Activated CD8-positive, alpha-beta memory T cell treated with anti-CD3 and anti-CD28 coated beads, Interleukin-2, amount 50 U/mL, for 1 hour (primary cell): ENCODE measurements around the gene OTUB1.

Experiments used
- DNase-seq: peaks from one replicate; pipeline ENCODE4 v3.0.0-alpha.2; 2020; ENCODE audit errors: extremely low read depth

OTUB1 gene

DNA sequence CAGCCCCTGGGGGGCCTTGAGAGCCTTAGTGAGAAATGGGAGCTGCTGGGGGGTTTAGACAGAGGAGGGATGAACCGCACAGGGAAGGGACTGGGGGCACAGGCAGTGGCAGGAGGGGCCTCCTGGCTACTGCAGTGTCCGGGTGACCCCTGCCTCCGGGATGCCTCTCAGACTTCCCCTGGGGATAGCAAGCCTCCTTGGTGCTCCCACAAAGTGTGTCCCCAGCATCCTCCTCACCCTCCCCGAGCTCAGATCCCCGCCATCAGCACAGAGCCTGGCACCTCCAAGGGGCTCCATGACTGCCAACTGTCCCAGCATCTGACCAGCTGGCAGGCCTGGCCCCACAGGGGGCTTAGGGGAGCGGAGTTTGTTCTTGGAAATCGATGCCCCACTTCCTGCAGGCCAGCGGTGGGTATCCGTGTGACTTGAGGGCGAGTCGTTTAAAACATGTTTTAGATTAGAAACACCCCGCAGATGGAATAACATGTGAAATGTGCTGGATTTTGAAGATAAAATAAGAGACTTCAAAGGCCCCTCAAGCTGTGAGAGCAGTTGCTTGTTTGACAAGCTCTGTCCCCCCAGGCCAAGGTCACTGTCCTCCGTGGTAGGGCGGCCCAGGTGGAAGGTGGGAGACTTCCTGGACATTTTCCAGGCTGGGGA lies 36.0 kb downstream of the OTUB1 start:
- DNase-seq, result no peak

DNA sequence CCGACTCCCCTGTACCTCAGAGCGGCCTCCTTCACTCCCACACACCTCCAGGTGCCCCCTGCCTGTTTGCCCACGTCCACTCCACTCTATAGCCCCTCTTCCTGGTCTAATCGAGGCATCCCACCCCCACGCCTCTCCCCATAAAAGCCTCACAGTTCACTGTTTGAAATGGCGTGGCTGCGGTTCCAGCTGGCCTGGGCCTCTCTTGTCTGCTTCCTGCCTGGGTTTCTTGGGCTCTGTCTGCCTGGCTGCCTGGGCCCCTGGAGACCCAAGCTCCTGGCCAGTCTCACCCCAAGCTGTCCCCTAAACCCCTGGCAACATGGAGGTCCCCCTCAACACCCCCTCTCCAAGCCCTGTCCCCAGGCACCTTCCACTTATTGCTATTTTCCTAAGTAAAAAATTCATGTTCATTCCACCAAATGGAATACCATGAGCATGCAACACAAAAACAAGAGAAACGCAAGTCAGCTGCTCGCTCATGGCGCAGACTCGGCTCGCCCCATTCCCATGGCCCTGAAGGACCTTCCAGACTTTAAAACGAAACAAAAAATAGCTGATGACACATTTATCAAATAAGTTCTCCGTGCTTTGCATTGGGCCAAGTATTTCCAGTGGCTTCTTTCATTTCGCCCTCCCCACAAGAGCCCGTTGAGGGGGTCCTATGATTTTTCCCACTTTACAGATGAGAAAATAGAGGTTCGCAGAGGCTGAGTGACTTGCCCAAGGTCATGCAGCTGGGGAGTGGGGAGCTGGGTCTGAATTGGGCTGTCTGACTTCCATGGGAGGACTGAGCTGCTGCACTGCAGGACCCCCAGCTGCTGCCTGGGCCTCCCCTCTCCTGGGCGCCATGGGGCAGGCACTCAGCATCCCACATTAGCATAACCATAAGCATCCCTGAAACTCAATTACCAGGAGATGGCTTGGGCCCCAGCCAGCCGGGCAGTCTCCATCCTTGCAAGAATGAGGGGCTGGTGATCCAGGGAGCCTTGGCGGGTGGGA lies 37.8 kb downstream of the OTUB1 start:
- no peak for DNase-seq

GRCh38 chr11:64025205-64025604 lies 39.0 kb downstream of the OTUB1 start:
- no peak for DNase-seq

DNA sequence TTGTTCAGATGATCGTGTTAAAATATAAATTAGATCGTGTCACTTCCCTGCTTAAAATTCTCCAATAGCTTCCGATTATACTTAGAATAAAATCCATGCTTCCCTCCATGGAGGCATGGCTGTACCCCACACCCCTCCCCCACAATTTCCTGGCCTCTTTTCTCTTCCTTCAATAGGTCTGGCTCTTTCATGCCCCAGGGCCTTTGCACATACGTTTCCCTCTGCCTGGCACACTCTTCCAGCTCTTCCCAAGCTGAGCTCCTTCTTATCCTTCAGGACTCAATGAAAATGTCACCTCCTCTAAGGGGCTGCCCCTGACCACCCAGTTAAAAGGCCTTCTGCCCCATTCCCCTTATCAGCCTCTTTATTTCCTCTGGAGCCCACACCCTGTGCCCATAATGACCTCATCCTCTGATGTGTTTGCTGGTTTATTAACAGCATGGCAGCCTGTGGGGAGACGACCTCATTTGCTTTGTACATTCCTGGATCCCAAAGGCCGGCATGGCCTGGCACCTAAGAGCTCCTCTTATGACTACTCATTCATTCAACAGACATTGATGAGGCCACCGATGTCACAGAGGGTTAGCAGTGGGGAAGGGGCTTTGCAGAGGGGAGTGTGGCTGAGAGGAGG lies 40.5 kb downstream of the OTUB1 start:
- DNase-seq, result no peak

GRCh38 chr11:64027651-64028397 lies 41.6 kb downstream of the OTUB1 start:
- no peak for DNase-seq

- DNase-seq, result no peak
Measured at GRCh38 chr11:64028398-64029115, 42.3 kb downstream of the OTUB1 start.

DNA sequence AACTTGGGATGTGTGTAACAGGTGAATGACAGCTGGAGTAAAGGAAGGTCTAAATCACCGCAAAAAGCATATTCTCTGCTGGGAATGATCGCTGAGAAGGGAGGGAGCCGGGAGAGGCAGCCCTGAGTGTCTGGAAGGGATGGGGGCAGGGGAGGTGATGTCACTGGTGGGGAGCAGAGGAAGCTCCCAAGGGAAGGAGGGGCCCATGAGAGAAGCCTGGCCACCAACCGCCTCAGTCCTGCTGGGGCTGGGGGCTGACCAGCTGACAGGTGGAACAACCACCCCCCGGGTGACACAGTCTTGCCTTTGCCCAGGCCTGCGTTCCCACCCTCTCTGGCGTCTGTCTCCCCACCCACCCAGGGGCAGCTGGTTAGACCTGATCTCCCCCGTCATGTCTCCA lies 43.5 kb downstream of the OTUB1 start:
- no peak for DNase-seq

GRCh38 chr11:64031001-64031400 lies 44.8 kb downstream of the OTUB1 start:
- DNase-seq, result no peak

- DNase-seq, result no peak
Measured at GRCh38 chr11:64032050-64032449, 45.8 kb downstream of the OTUB1 start.

DNA sequence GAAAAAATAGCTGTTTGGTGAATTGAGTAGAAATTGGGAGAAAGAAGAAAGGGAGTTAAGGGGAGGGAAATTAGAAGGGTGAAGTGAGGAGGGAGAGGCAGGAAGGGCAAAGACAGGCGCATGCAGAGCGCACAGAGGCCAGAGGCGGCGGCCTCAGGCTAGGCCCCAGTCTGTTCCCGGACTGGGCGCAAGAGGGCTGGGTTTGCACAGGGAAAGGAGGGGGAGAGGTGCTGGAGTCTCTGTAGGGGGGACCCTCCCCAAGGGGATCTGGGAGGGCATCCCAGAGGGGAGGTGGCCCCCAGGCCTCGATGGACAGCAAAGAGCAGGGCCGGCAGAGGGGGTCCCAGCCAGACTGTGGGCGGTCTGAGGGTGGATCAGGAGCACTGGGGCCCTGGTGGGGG lies 48.2 kb downstream of the OTUB1 start:
- DNase-seq, result no peak

DNA sequence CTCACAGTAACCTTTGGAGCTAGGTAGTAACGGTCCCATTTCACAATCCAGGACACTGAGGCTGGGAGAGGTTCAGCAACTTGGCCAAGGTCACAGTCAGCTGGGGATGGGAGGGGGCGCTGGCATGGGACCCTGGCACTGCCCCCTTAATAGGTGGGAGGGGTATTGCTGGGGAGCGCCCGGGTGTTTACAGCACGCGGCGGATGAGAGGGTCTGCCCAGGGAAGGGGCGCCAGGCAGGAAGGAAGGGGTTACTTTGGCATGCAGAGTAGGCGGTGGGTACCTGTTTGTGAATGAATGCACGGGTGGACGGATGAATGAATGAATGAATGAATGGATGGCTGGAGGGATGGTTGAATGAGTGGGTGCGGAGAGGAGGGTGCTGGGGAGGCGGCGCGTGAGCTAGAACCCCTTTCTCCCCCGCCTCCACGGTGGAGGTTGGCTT lies 48.9 kb downstream of the OTUB1 start:
- DNase-seq, result no peak

- DNase-seq, result no peak
Measured at GRCh38 chr11:64035576-64035975, 49.3 kb downstream of the OTUB1 start, which contains the start of gene FLRT1. TSS of gene FLRT1 (plus strand) at chr11:64035931. CDS start at chr11:64116268, 80,337 bp downstream.

DNA sequence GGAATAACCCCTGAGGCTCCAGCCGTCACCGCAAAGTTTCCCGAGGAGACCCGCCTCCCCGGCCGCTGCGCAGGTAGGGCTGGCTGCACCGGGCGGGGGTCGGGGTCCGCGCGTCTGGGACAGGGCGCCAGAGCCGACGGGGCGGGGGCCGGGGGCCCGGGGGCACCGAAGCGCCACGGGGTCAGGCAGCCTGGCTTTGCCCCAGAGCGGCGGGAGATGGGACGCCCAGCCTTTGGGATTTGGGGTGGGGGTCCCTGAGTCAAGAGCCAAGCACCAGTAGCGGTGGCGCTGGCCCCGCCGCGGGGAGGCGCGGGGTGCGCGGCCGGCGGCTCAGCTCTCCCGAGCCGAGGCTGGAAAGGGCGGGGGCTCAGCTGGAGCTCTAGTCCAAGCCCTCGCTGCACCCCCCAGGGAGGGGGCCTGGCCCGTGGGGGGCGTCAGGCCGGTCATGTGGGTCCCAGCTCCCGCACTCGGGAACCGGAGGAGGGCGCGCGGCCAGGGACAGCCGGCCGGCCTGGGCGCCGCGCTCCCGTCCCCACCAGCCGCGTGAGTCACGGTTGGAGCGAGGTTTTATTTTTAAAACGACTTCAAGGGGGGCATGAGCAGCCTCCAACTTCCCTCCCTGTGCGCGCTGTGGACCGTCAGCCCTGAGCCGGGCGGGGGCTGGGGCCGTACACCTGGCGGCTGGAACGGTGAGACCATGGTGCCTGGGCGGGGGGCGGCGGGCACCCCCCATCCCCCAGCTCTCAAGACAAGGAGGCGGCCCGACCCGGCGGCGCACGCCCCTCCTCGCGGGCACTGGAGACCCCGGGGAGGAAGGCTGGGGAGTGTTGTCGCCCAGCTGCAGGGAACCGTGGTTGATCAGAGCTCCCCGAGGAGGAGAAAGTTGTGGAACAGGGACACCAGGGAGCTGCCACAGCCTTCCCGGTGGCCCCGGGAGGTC lies 50.1 kb downstream of the OTUB1 start:
- no peak for DNase-seq

GRCh38 chr11:64037027-64037634 lies 50.9 kb downstream of the OTUB1 start:
- no peak for DNase-seq

GRCh38 chr11:64038500-64038899 lies 52.3 kb downstream of the OTUB1 start:
- DNase-seq, result no peak

GRCh38 chr11:64039012-64039665 lies 52.9 kb downstream of the OTUB1 start:
- no peak for DNase-seq

- no peak for DNase-seq
Measured at GRCh38 chr11:64040684-64041322, 54.6 kb downstream of the OTUB1 start.

DNA sequence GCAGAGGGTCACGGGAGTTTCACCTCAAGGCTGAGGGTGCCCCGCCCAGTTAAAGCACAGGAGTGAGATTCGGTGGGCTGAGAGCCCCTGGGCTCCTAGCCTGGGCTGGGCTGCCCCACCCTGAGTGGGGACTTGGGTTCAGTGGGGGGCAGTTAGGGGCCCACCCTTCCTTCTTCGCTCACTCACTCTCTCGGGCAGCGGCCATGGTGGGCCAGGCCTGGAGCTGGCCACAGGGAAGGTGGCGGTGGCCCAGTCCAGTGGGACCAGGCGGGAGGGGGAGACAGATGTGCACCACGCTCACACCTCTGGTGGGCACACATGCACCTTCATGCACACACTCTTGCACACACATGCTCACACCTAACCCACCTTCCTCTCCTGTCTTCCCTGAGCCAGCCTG lies 55.6 kb downstream of the OTUB1 start:
- no peak for DNase-seq
